H1 (cell line): ENCODE data around the gene SIPA1L3. TPM values are rescaled to one million over a fixed set of nuclear protein-coding genes. Genes with fewer than 3 reads are reported as not detected.

Experiments used
- CTCF ChIA-PET: fragments of 300-600 bp; sonication (Branson Sonifier 250); formaldehyde crosslinking; loops from one replicate; lab custom pipeline; 2021; ENCODE audit not compliant: partially characterized antibody; lab: Charles Lee
- POLR2A ChIA-PET: fragments of 300-600 bp; sonication (Branson Sonifier 250); formaldehyde crosslinking; loops from one replicate; lab custom pipeline; 2021; ENCODE audit warnings: inconsistent platforms; ENCODE audit not compliant: partially characterized antibody; lab: Charles Lee
- DNase-seq, 2 experiments: peaks; one replicate each; pipeline versions ENCODE4 v3.0.0 to v3.0.0-alpha.2; 2010 to 2022; ENCODE audit warnings: low spot score in 2 of 2, low read depth in 1 of 2, mixed read lengths in 1 of 2
- FAIRE-seq: peaks from 2 replicates; lab custom pipeline; 2011; peaks lifted over from hg19 to GRCh38; lab: Jason Lieb, UNC
- H2AFZ ChIP-seq: 2 replicates; pipeline ENCODE4 v1.8.1; 2012; ENCODE audit warnings: low read length, inconsistent platforms
- H2AK5ac ChIP-seq: 2 replicates; pipeline ENCODE4 v1.6.1; 2013; ENCODE audit warnings: low read depth, low read length
- H2BK120ac ChIP-seq: replicated peaks from 2 replicates; pipeline ENCODE3; 2013; ENCODE audit warnings: low read depth, low read length, inconsistent platforms
- H2BK12ac ChIP-seq: 2 replicates; pipeline ENCODE4 v1.6.1; 2013; ENCODE audit warnings: low read depth, low read length
- H2BK15ac ChIP-seq: 2 replicates; pipeline ENCODE4 v1.6.1; 2013; ENCODE audit warnings: low read length
- H2BK20ac ChIP-seq: 2 replicates; pipeline ENCODE4 v1.6.1; 2013; ENCODE audit warnings: low read length
- H2BK5ac ChIP-seq: 2 replicates; pipeline ENCODE4 v1.6.1; 2013; ENCODE audit warnings: low read depth, low read length
- H3K14ac ChIP-seq: 2 replicates; pipeline ENCODE4 v1.6.1; 2013; ENCODE audit warnings: inconsistent platforms; ENCODE audit not compliant: insufficient read length
- H3K18ac ChIP-seq: 2 replicates; pipeline ENCODE4 v1.6.1; 2013; ENCODE audit warnings: low read length; ENCODE audit errors: extremely low read depth
- H3K23ac ChIP-seq: 2 replicates; pipeline ENCODE4 v1.6.1; 2013; ENCODE audit warnings: inconsistent platforms; ENCODE audit not compliant: insufficient read length
- H3K23me2 ChIP-seq: 2 replicates; pipeline ENCODE4 v1.6.1; 2013; ENCODE audit warnings: low read depth, low read length
- H3K27ac ChIP-seq: 2 replicates; pipeline ENCODE4 v1.6.1; 2011; ENCODE audit warnings: low read depth, low read length, inconsistent platforms
- H3K27me3 ChIP-seq, 4 experiments: replicated peaks in 1 of 4; 1 replicate in 1 of 4; 2 replicates in 3 of 4; pipeline versions ENCODE4 v1.6.1 to v1.8.1; 2011 to 2013; ENCODE audit warnings: low read length in 3 of 4, mild to moderate bottlenecking in 3 of 4, inconsistent platforms in 2 of 4, mixed read lengths in 2 of 4, moderate library complexity in 1 of 4; ENCODE audit not compliant: control insufficient read depth in 3 of 4, insufficient read depth in 3 of 4; ENCODE audit errors: extremely low read depth in 1 of 4
- H3K36me3 ChIP-seq, 4 experiments: 2 replicates each; pipeline versions ENCODE4 v1.6.1 to v1.8.1; 2011 to 2013; ENCODE audit warnings: mild to moderate bottlenecking in 4 of 4, low read length in 3 of 4, moderate library complexity in 2 of 4, control low read depth in 1 of 4, inconsistent platforms in 1 of 4; ENCODE audit not compliant: insufficient read depth in 4 of 4, control insufficient read depth in 2 of 4
- H3K4ac ChIP-seq: replicated peaks from 2 replicates; pipeline ENCODE3; 2013; ENCODE audit warnings: low read length, low read depth, mixed read lengths, inconsistent platforms; ENCODE audit not compliant: insufficient read length
- H3K4me1 ChIP-seq, 4 experiments: replicated peaks in 1 of 4; 1 replicate in 1 of 4; 2 replicates in 3 of 4; pipeline versions ENCODE4 v1.6.1 to v1.8.1; 2011 to 2013; ENCODE audit warnings: low read length in 3 of 4, inconsistent platforms in 2 of 4, mixed read lengths in 1 of 4; ENCODE audit not compliant: insufficient read depth in 4 of 4, control insufficient read depth in 3 of 4
- H3K4me2 ChIP-seq, 2 experiments: 2 replicates each; pipeline versions ENCODE4 v1.6.1 to v1.8.1; 2011 to 2013; ENCODE audit warnings: low read depth in 2 of 2, low read length in 2 of 2, control low read depth in 1 of 2, inconsistent platforms in 1 of 2, mild to moderate bottlenecking in 1 of 2; ENCODE audit not compliant: insufficient read depth in 1 of 2
- H3K4me3 ChIP-seq, 4 experiments: fragments of 200-600, 300-600 bp in 1 of 4; sonication (generic), shearing (Covaris generic), sonication (Bioruptor Twin) in 1 of 4; 2 replicates each; pipeline versions ENCODE4 v1.5.1 to v1.8.1; 2011 to 2016; ENCODE audit warnings: low read length in 4 of 4, low read depth in 3 of 4, control low read depth in 2 of 4, inconsistent platforms in 2 of 4, mild to moderate bottlenecking in 2 of 4, mixed read lengths in 1 of 4, moderate library complexity in 1 of 4; ENCODE audit not compliant: insufficient read depth in 2 of 4; ENCODE audit errors: extremely low read depth in 1 of 4
- H3K56ac ChIP-seq: replicated peaks from 2 replicates; pipeline ENCODE3; 2013; ENCODE audit warnings: low read depth, mild to moderate bottlenecking, mixed read lengths, low read length, inconsistent platforms; ENCODE audit not compliant: insufficient read length
- H3K79me1 ChIP-seq: 2 replicates; pipeline ENCODE4 v1.6.1; 2013; ENCODE audit warnings: low read depth, low read length, control low read depth
- H3K79me2 ChIP-seq, 2 experiments: 2 replicates each; pipeline versions ENCODE4 v1.6.1 to v1.8.1; 2012 to 2013; ENCODE audit warnings: low read length in 2 of 2, mild to moderate bottlenecking in 2 of 2, inconsistent platforms in 1 of 2; ENCODE audit not compliant: insufficient read depth in 2 of 2, control insufficient read depth in 1 of 2
- H3K9ac ChIP-seq, 4 experiments: replicated peaks in 1 of 4; 1 replicate in 1 of 4; 2 replicates in 3 of 4; pipeline versions ENCODE4 v1.6.1 to v1.8.1; 2011 to 2013; ENCODE audit warnings: low read depth in 3 of 4, low read length in 3 of 4, control low read depth in 2 of 4, mild to moderate bottlenecking in 2 of 4, moderate library complexity in 2 of 4, inconsistent platforms in 1 of 4; ENCODE audit errors: extremely low read depth in 1 of 4
- H3K9me3 ChIP-seq, 2 experiments: 2 replicates each; pipeline versions ENCODE4 v1.6.1 to v1.8.1; 2012 to 2013; ENCODE audit warnings: mild to moderate bottlenecking in 2 of 2, moderate library complexity in 2 of 2, control low read depth in 1 of 2, inconsistent platforms in 1 of 2, low read depth in 1 of 2, low read length in 1 of 2, mixed read lengths in 1 of 2; ENCODE audit not compliant: insufficient read depth in 2 of 2
- H4K20me1 ChIP-seq, 2 experiments: replicated peaks in 1 of 2; 2 replicates each; pipeline versions ENCODE3 to v1.8.1; 2011 to 2013; ENCODE audit warnings: inconsistent platforms in 2 of 2, low read length in 2 of 2, mild to moderate bottlenecking in 1 of 2; ENCODE audit not compliant: insufficient read depth in 2 of 2, control insufficient read depth in 1 of 2
- H4K5ac ChIP-seq: 2 replicates; pipeline ENCODE4 v1.6.1; 2013; ENCODE audit warnings: low read length, low read depth, mixed read lengths, inconsistent platforms; ENCODE audit not compliant: insufficient read length
- H4K8ac ChIP-seq: 2 replicates; pipeline ENCODE4 v1.8.0; 2013; ENCODE audit warnings: mild to moderate bottlenecking, moderate library complexity, low read length, inconsistent platforms; ENCODE audit not compliant: insufficient read depth; ENCODE audit errors: extremely low read depth
- H4K91ac ChIP-seq: replicated peaks from 2 replicates; pipeline ENCODE3; 2013; ENCODE audit warnings: low read length, mixed read lengths, inconsistent platforms; ENCODE audit not compliant: insufficient read length
- HDAC2 ChIP-seq, 2 experiments: fragments of 300-600 bp in 1 of 2; sonication (generic) in 1 of 2; IDR thresholded peaks; 2 replicates each; pipeline ENCODE4 v1.6.1; 2011 to 2012; ENCODE audit warnings: low read depth in 2 of 2, low read length in 2 of 2, mild to moderate bottlenecking in 2 of 2, moderate library complexity in 2 of 2, borderline replicate concordance in 1 of 2, inconsistent platforms in 1 of 2
- MAFK ChIP-seq: IDR thresholded peaks from 2 replicates; pipeline ENCODE4 v1.6.1; 2012; ENCODE audit warnings: low read depth, mild to moderate bottlenecking, improper control_type of control experiment, low read length
- TCF12 ChIP-seq: IDR thresholded peaks from 2 replicates; pipeline ENCODE4 v1.6.1; 2011; ENCODE audit warnings: low read depth, mild to moderate bottlenecking, low read length
- WGBS, 2 experiments: shearing (Covaris generic) in 1 of 2; methylation state at CpG; one replicate each; pipeline versions ENCODE4 v1.1.6 to v1.1.7; 2013 to 2015; ENCODE audit warnings: low lambda C conversion rate in 2 of 2, mixed read lengths in 2 of 2, inconsistent platforms in 1 of 2, low coverage in 1 of 2, missing lambda C conversion rate in 1 of 2; ENCODE audit not compliant: insufficient replicate concordance in 2 of 2, insufficient coverage in 1 of 2, insufficient read length in 1 of 2; ENCODE audit errors: extremely low coverage in 1 of 2, missing lambda C conversion rate in 1 of 2; 5-methylcytosine and 5-hydroxymethylcytosine counted together
- polyA plus RNA-seq, 7 experiments: library from polyadenylated mRNA; depleted of rRNA in 3 of 7; stranded (reverse) in 5 of 7; unstranded in 2 of 7; fragments of >200 nt in 5 of 7; fragments of 200-250 nt in 2 of 7; gene quantifications; 1 replicate in 5 of 7; 2 replicates in 1 of 7; 4 replicates in 1 of 7; pipeline versions ENCODE4 v1.2.1 to v1.2.3, GENCODE V29; 2011 to 2013; ENCODE audit warnings: missing spikeins in 2 of 7, mixed read lengths in 2 of 7
- total RNA-seq: library from RNA; stranded (reverse); fragmentation: NEBNext Ultra II Directional; extraction: Animal tissue kit (Norgen Biotek cat#: 25700); gene quantifications from 2 replicates; pipeline ENCODE4 v1.2.1, GENCODE V29; 2021

Gene SIPA1L3
- total and polyA plus RNA-seq, 2 of the 8 experiments (the other 6 are each of a cell fraction or from before 2014, with no cell fraction given): 15.0 to 54.9 TPM

DNA sequence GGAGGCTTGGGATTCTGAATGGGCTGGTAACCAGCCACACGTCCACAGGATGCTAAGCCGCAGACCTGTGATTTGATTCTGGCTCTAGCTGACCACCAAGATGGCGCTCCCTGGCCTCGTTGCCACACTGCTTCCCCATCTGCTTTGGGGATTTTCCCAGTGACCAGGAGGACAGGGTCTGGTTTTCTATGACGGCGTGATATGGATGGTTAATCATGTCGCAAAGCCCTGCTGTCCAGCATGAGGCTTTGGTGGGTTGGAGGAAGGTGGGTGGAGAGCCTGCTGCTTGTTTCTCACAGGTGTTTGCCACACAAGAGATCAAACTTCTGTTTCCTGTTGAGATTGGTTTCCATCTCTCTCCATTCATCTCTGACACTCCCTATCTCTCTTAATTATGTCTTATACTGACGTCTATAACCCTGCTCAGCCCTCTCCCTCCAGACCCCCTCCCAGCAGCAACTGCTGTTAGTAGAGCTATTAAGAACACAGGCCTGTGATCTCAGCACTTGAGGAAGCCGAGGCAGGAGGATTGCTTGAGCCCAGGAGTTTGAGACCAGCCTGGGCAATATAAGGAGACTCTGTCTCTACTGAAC, 102.7 kb downstream of the SIPA1L3 start:
- Histone ChIP-seq H4K5ac (no peak overlapping the region), H3K14ac (no peak overlapping the region), H4K8ac (no peak overlapping the region), H3K9me3 (no peaks in the 10 kb centered on the region), H3K27me3 (no peaks in the 10 kb centered on the region), H3K9ac (no peak overlapping the region), H4K20me1 (no peaks in the 10 kb centered on the region), H3K23me2 (no peaks in the 10 kb centered on the region), H3K4me3 (no peak overlapping the region), H3K27ac (no peak overlapping the region)
- DNase-seq (no peak), FAIRE-seq (no peak)
- CTCF ChIA-PET: interaction anchor here (0.7 to 2.5 kb wide), 4 partner anchors 27 to 107 kb away, joined by 3 to 6 read pairs (median 4); no protein-coding TSS in a partner anchor
- TF ChIP-seq HDAC2 (IDR thresholded peaks at IDR 0.05; ENCODE audit: borderline replicate concordance in 1 of 2, low read depth in 2 of 2, low read length in 2 of 2) (no peak), MAFK (no peak), TCF12 (no peak)
- TF ChIP-seq, all 59 proteins: peak for 0
- no peak overlapping the region for H2BK15ac ChIP-seq
- no peak overlapping the region for H3K56ac ChIP-seq
- no peak overlapping the region for H2AK5ac ChIP-seq
- no peak overlapping the region for H3K4ac ChIP-seq
- no peak overlapping the region for H2BK12ac ChIP-seq
- H2BK120ac ChIP-seq: no peak overlapping the region
- peaks cover 5% of the 10 kb centered on the region for H3K79me1 ChIP-seq
- WGBS, 2 experiments: 93% methylated on average over 9 of the region's 9 CpGs; no CpG with 5 or more reads in 1 of the 2 experiments
- H3K79me2 ChIP-seq: peaks cover 0 to 18% of the 10 kb centered on the region in 2 experiments; a peak in 2 of 4 replicates
- no peak overlapping the region; the same call in 1 of the 2 replicates for H3K18ac ChIP-seq
- no peak overlapping the region for H3K4me2 ChIP-seq
- H2BK20ac ChIP-seq: no peak overlapping the region
- no peak overlapping the region for H4K91ac ChIP-seq
- no peak overlapping the region for H2BK5ac ChIP-seq
- H3K23ac ChIP-seq: no peak overlapping the region
- H2AFZ ChIP-seq: no peak overlapping the region
- peaks cover 1 to 26% (median 19%) of the 10 kb centered on the region in 4 experiments for H3K4me1 ChIP-seq
- POLR2A ChIA-PET: no interaction called here
- H3K36me3 ChIP-seq: no peaks in the 10 kb centered on the region
